GM19467 (cell line): ENCODE data around the gene ZNF343.
A peak's percentile ranks its signal among the peaks of the same experiment; 100 is the strongest.
"Not testable (repeated sequence)": the region's sequence is repeated elsewhere in the genome, so short reads cannot be mapped to it uniquely, and the experiment has no call there.

Experiments used
- ATAC-seq: cut with Tn5 transposase; IDR thresholded peaks from one replicate; pipeline ENCODE4 v1.9.1; 2021; ENCODE audit warnings: mild to moderate bottlenecking, moderate library complexity; ENCODE audit not compliant: unreplicated experiment

ZNF343 gene

GRCh38 chr20:2508631-2509467 is at the start of gene ZNF343:
ZNF343 (minus strand) TSS chr20:2508915; CDS start chr20:2493895, 15,020 bp downstream.
- peak; percentile 93 for ATAC-seq

DNA sequence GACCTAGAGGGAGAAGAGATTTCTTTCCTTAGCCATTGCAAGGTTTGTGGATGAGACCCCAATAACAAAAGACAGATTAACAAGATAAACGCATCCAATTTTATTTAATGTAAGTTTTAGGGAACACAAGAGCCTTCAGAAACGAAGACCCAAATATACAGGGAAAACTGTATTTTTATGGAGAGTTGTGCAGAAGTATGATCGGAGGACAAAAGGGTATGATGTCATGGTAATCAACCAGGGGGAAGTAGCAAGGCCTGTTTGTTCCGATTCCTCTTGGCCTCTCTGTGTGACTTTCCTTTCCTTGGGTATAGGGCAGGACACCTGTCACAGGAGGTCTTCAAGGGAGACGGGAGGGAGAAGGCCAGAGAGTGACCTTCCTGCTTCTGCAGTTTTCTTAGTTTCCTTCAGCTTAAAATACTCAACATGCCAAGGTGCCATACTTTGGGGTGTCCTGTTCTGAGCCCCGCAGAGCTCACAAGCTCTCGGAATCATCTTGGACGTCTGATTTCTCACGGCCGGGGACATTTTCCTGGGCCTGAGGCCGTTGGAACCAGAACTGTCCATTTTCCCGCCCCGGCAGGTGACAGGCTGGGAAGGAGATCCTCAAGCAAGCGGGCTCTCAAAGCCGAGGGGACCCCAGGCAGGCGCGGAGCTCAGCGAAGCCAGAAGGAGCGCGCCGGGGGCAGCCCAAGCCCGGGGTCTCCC is 49.3 kb upstream of the ZNF343 start:
- ATAC-seq, result no peak

GRCh38 chr20:2545594-2545993 is 36.9 kb upstream of the ZNF343 start:
- ATAC-seq, result no peak

DNA sequence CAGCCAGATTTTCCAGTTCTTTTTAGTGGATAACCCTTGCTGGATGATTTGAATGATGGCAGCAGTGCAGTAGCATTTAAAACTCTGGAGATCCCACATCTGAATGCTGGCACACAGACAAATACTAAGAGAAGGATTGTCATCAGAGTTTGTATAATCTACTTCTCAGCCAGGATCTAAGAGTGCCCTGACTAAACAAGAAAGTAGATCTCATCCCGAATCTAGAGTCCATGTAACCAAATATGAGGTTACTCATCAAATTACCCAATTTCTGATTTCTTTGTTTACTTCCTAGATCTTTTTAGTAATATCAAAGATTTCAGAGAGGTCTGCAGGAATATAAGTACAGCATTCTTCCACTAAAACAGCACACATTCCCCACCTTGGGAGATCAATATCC is 35.5 kb upstream of the ZNF343 start:
- no peak for ATAC-seq

- no peak for ATAC-seq
Measured at GRCh38 chr20:2542361-2542760, 33.6 kb upstream of the ZNF343 start.

GRCh38 chr20:2541940-2542339 is 33.2 kb upstream of the ZNF343 start:
- ATAC-seq, result no peak

DNA sequence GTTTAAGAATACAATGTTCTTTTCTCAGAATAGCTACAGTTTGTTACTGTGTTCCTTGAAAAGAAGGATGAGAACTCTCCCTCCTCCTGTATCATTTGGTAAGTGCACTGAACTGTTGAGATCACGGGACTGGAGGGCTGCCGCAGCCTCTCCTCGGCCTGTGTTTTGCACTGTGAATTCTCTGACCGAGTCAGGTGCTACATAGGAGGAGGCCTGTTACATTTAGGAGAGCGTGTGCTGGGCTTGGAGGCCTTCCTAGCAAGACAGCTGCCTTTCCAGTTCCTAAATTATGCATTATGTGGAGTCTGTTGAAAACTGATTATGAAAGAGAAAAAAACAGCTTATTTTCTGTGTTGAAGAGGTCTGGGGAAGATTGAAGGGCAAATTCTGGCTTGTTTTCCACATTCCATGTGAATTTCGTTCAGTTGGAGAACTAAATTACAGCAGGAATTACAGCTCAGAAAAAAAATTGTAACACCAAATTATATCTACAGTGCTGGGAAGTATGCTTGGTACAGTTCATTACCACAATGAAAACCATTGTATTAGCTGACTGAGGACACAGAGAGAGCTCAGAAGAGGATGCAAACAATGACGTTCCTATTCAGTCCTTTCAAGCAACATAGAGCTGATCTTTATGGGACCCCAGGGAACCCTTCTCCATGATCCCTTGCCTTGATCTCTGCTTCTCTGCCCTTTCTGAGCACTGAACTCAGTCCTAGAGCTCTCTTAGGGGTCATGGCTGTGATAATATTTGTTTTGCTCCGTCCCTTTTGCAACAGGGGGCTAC is 30.4 kb upstream of the ZNF343 start:
- ATAC-seq, result no peak

DNA sequence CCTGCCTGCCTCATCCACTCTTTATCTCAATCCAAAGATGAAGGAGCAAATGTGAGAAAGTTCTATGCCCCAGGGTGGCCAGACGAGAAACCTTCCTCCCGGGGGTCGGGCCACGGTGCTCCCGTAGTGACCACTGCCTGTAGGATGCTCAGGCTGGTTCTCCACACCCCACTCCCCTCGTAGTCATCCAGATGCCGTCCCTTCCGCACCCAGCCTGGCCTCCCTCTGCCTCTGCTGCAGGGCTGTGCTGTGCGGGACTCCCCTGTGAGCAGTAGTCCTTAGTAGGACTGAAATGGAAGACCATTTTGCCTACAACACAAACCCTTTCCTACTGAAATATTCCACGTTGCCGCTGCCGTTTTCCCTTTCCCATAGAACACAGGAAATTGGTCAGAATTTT is 29.6 kb upstream of the ZNF343 start:
- no peak for ATAC-seq

DNA sequence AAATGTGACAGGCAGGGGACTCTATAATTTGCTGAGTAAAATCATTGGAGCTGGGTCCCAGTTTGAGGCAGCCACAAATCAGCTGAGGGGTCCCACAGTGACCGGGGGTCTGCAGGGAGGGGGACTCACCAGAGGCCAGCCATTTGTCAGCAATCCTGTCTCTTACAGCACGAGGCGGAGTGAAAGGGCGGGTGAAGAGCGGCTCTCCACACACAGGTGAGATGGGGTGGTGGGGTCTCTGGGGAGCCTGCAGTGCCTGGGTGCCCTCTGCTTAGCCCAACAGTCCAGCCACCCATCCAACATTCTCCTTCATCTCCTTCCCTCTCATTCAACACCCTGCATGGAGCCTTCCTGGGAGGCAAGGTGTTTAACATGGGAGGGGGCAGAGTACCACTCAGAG is 28.4 kb upstream of the ZNF343 start:
- ATAC-seq, result no peak

GRCh38 chr20:2536560-2536986 is 27.9 kb upstream of the ZNF343 start, which contains the start of gene TMC2:
TMC2 (plus strand) TSS chr20:2536573; CDS start chr20:2536622, 49 bp downstream.
- no peak for ATAC-seq

DNA sequence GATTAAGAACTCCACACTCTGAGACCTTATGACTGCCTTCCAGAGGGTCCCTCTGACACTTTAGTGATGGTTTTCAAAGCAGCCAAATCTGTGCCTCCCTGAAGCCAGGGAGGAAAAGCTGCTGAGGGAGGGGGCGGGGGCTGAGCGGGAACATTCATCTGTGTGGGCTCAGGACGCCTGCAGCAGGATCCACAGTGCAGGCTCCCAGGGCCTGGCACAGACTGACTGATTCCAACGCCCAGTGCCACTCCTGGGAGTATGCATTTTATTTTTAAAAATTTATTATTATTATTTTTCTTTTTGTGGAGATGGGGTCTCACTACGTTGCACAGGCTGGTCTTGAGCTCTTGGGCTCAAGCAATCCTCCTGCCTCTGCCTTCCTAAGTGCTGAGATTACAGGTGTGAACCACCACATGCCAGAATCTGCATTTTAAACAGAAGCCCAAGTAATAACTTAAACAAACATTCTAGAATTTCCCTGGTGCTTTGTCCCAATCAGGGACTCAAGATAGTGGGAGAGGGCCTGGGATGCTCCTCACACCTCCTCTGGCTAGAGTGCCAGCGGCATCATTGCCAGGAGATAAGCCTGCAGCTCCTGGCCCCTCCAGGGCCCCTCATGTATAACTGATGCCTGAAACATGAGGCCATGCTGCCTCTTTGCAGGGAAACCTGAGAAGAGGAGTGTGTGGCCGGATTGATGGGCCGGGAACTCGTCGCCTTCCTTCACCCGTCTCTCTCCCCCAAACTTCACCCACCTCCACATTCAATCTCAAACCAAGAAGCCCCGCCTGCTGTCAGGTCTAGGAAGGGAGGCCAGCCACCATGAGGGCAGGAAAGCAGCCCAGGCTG is 27.2 kb upstream of the ZNF343 start:
- ATAC-seq, result no peak

DNA sequence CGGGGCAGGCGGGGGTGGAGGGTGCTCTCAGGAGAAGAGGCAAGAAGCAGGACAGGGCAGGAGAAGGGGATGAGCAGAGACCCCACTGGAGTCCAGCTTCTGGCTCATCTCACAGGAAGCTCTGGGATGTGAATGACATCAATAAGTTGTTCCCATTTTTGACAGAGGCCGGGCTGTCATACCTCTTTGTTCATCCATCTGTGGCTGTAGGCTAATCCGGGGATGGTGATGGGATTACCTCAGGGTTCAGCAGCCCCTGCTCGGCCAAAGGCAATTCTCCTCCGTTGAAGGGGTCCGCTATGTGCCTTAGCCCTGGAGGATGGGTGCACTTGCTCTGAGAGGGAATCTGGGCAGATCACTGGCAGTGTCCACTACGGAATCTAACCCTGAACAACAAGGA is 24.4 kb upstream of the ZNF343 start:
- ATAC-seq, result no peak

DNA sequence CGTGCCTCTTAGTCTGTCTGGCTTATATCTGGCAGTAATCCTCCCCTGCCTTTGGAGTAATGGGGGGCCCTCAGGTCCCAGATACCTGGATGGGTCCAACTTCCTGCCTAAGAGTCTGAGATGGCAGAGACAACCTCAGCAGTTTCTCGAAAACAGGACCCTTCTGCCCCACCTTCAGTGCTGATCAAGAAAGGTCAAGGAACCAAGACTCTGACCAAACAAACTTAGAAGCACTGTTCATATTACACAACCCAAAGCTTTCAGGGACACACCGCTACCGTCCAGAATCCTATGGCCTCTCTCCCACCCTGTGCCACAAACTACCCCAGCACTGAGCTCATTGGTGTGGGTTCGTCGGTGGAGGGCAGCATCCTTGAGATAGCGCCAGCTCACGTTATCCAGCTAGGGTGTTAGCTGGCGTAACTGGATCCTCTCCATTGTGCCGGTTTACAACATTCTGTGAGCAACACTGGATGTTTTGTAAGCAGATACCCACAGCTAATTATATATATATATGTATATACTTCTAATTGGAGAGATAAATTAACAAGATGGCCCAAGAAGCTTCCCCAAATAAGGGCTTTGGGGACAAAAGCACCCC is 20.1 kb upstream of the ZNF343 start:
- ATAC-seq, result no peak

DNA sequence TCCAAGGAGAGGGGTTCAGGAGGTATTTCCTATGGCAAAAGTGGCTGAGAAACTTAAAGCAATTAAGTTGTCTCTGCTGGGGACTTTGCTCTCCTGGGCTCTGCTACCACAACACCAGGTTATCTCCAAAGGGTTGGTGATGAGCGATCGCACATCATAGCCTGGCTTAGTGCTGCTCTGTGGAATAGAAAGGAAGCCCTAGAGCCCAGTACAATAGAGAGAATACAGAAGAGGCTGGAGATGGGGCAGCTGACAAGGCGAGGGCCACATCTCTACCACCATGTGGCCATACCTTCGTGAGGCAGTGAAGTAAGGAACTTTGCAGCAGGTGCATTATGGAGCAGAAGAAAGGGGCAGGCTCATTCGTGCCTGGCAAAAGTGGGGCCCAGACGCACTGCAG is 19.0 kb upstream of the ZNF343 start:
- no peak for ATAC-seq

- ATAC-seq, result not testable (repeated sequence)
Measured at GRCh38 chr20:2526218-2526583, 17.5 kb upstream of the ZNF343 start.

GRCh38 chr20:2524709-2525506 is 16.2 kb upstream of the ZNF343 start:
- ATAC-seq, result no peak

DNA sequence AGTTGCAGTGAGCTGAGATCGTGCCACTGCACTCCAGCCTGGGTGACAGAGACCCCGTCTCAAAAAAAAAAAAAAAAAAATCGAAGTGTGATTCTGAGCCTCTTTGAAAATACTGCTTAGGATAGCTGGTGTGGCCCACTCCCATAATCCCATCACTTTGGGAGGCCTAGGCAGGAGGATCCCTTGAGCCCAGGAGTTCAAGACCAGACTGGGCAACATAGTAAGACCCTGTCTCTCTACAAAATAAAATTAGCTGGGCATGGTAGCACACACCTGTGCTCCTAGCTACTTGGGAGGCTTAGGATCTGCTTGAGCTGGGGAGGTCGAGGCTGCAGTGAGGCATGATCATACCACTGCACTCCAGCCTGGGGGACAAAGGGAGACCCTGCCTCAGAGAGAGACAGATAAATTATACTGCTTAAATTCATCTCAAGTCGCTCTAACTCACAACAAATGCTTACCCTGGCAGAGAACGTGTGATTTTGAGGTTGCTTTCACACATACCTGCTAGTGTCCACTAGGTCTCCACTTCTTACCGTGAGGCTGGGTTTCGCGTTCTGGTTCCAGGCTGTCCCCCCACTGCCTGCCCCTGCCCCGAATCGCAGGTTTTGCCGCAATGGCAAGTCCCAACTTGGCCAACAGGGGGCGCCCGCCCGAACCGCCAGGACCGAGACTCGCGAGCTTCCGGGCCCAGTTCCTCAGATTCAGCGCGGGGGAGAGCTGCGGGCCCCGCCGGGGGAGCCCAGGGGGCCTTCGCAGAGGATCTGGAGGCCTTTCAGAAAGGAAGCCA is 15.4 kb upstream of the ZNF343 start:
- no peak for ATAC-seq

DNA sequence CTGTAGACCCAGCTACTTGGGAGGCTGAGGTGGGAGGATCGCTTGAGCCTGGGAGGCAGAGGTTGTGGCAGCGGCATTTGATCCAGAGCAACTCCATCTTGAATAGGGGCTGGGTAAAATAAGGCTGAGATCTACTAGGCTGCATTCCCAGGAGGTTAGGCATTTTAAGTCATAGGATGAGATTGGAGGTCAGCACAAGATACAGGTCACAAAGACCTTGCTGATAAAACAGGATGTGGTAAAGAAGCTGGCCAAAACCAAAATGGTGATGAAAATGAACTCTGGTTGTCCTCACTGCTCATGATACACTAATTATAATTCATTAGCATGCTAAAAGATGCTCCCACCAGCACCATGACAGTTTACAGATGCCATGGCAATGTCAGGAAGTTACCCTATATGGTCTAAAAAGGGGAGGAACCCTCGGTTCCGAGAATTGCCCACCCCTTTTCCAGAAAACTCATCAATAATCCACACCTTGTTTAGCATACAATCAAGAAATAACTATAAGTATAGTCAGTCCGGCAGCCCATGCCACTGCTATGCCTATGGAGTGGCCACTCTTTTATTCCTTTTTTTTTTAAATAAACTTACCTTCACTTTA is 14.2 kb upstream of the ZNF343 start:
- not testable (repeated sequence) for ATAC-seq
